GM18499 (cell line): ENCODE data around the gene DDAH2.
"Not testable (repeated sequence)": the region's sequence is repeated elsewhere in the genome, so short reads cannot be mapped to it uniquely, and the experiment has no call there.

ENCODE experiments used
- ATAC-seq: cut with Tn5 transposase; IDR thresholded peaks from one replicate; pipeline ENCODE4 v1.9.1; 2021; ENCODE audit warnings: moderate number of reproducible peaks; ENCODE audit not compliant: insufficient read depth, unreplicated experiment

DDAH2 gene

DNA sequence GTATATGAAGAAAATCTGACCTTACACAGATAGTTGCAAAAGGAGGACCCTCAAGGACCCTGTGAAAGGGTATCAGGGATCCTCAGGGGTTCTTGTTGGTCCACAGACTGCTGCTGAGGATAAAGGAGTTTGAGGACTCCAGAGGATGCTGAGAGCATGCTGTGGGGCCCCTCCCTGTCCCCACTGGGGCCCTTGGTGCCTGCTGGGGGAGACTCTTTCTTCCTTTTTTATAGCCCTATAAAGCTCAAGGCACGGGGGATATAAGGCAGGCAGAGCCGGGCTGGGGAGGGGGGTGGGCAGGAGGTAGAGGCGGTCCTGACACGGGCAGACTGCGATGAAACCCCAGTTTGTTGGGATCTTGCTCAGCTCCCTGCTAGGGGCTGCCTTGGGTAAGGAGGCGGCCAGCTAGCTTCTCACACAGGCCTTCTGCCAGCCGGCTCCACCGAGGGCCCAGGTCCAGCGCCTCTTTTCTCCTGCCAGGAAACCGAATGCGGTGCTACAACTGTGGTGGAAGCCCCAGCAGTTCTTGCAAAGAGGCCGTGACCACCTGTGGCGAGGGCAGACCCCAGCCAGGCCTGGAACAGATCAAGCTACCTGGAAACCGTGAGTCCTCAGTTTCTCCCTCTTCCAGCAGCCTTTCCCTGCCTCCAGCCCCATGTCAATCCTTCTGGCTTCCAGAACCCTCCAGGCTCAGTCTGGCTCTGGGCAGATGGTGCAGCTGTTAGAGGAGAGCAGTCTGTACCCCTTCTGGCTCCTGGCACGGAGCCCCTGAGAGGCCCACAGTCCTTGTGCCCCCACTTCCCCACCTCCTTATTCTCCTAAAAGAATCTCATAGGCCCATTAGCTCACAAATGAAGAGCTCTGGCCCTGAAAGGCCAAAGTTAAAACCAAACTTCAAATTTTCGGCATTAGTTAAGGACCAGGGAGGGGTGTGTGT is 13.8 kb downstream of the DDAH2 start, which contains the start of gene LY6G6D:
Gene LY6G6D (plus strand): TSS at position 327 of the 937 bp plus-strand sequence. CDS start 8 bp downstream, at position 335.
- ATAC-seq, result no peak

- ATAC-seq, result no peak
These were observed 15.0 kb downstream of the DDAH2 start for GRCh38 chr6:31713991-31714684.

DNA sequence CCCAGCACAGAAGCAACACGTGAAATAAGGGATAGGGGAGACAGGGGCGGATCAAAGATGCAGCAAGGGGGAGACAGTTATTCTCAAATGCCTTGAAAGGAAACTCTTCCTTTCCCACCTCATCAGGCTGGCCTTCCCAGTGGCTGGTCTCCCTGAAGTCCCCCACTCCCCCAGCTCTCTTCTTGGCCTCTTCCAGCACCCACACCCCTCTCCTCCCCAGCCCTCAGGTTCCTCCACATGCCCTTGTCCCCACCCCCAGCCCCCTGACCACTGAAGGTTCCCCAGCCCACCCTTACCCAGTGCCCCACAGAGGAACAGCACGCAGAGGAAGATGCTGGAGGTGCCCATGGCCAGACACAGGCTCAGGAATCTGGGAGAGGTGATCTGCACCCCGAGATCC is 15.6 kb downstream of the DDAH2 start:
- ATAC-seq, result no peak

- ATAC-seq, result no peak
These were observed 16.8 kb downstream of the DDAH2 start for GRCh38 chr6:31712296-31712695.

GRCh38 chr6:31711233-31711632 is 17.9 kb downstream of the DDAH2 start:
- ATAC-seq, result no peak

DNA sequence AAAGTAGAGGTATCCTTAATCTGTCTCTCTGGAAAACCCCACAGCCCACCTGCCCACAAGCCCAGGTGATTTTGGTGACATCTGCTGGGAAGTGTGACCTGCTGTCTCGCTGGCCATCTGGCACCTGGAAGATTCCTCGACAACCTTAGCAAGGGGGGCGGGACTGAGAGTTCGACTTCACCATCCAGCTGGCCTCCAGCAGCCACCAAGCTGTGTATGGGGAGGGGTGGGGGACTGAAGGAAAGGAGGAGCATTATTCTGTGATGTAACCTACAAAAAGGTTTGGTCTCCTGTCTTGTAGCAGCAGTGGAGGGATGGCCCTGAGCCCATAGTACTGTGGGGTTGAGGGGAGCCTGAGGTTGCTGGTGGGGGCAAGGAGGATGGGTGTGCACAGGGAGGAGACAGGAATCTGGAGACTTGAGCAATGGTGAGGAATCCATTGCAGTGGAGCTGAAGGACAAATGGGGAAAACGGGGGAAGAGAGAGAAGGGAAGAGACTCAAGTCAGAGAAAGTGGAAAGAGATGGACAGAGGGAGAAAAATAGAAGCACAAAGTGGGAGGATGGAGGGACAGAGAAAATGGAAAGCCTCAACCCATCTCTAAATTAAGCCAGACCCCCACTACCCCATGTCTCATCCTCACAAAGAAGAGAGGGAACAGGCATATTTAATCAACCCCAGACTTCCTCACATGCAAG is 18.4 kb downstream of the DDAH2 start:
- no peak for ATAC-seq

GRCh38 chr6:31709157-31709556 is 19.9 kb downstream of the DDAH2 start:
- ATAC-seq, result not testable (repeated sequence)

DNA sequence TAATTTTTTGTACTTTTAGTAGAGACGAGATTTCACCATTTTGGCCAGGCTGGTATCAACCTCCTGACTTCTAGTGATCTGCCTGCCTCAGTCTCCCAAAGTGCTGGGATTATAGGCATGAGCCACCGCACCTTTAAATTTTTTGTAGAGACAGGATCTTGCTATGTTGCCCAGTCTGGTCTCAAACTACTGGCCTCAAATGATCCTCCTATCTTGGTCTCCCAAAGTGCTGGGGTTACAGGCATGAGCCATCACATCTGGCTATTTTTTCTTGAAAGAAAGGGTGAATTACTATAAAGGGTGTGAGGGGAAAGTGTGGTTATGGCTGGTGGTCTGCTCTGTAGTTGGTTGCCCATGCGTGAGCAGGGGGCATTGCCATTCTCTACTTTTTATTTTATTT is 20.9 kb downstream of the DDAH2 start:
- no peak for ATAC-seq

DNA sequence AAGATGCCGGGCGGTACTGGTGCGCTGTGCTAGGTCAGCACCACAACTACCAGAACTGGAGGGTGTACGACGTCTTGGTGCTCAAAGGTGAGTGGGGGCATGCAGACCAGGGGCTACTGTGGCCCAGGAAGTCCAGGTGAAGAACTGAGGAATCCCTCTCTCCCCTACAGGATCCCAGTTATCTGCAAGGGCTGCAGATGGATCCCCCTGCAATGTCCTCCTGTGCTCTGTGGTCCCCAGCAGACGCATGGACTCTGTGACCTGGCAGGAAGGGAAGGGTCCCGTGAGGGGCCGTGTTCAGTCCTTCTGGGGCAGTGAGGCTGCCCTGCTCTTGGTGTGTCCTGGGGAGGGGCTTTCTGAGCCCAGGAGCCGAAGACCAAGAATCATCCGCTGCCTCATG is 21.4 kb downstream of the DDAH2 start:
- no peak for ATAC-seq

GRCh38 chr6:31706599-31706998 is 22.5 kb downstream of the DDAH2 start, which contains the start of gene LY6G6F:
LY6G6F (plus strand) TSS chr6:31706866; CDS start chr6:31706907, 41 bp downstream.
- ATAC-seq, result no peak

GRCh38 chr6:31705931-31706330 is 23.2 kb downstream of the DDAH2 start:
- no peak for ATAC-seq

GRCh38 chr6:31702819-31703716 is 26.0 kb downstream of the DDAH2 start, which contains the start of gene ABHD16A:
ABHD16A (minus strand) TSS chr6:31703324; CDS start chr6:31703281, 43 bp downstream.
- ATAC-seq, result no peak

GRCh38 chr6:31702405-31702818 is 26.7 kb downstream of the DDAH2 start:
- no peak for ATAC-seq

GRCh38 chr6:31701666-31702404 is 27.3 kb downstream of the DDAH2 start:
- no peak for ATAC-seq

DNA sequence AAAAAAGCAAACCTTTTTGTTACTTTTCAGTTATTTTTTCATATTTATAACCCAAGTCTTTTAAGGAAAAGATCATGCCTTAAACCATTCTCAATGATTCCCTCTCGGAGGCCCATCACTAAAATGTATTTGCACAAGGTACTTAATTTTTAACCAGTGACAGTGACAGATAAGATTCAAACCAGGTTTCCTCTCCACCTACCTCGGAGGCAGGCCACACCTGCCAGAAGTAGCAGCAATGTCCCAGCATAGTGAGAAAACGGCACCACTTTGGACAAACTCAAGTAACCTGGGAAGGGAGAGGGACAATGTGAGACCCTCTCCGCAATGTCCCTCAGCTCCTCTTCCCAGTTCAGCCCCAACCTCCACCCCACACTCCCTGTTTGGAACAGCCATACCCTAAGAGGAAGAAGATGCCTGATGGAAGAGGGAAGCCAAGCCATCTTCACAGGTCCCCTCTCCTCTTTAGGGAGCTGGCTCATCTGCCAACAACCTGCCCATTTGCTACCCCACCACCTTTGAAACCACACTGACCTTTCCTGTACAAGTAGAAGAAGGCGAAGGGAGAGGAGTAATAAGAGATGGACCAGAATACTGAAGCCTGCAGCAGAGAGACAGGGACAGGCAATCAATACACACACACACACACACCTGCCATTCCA is 28.2 kb downstream of the DDAH2 start:
- ATAC-seq, result no peak

- ATAC-seq, result no peak
These were observed 31.5 kb downstream of the DDAH2 start for GRCh38 chr6:31697555-31697954.

- no peak for ATAC-seq
These were observed 35.6 kb downstream of the DDAH2 start for GRCh38 chr6:31693535-31693934.

- ATAC-seq, result no peak
These were observed 36.2 kb downstream of the DDAH2 start for GRCh38 chr6:31692886-31693285.
